Neuronal stem cell (in vitro differentiated cells): ENCODE data around the gene FAM234B.

Experiments used
- DNase-seq: peaks from one replicate; pipeline ENCODE4 v3.0.0-alpha.2; 2013; ENCODE audit warnings: low spot score
- H2AFZ ChIP-seq: one replicate; pipeline ENCODE4 v1.6.1; 2013; ENCODE audit warnings: mild to moderate bottlenecking, low read length, inconsistent platforms
- H2AK5ac ChIP-seq: 2 replicates; pipeline ENCODE4 v1.6.1; 2013; ENCODE audit warnings: low read depth, mild to moderate bottlenecking, inconsistent platforms, low read length, moderate library complexity, mixed read lengths
- H2BK120ac ChIP-seq: 2 replicates; pipeline ENCODE4 v1.6.1; 2013; ENCODE audit warnings: low read depth, mild to moderate bottlenecking, inconsistent platforms, low read length, moderate library complexity, mixed read lengths
- H2BK12ac ChIP-seq: one replicate; pipeline ENCODE4 v1.6.1; 2013; ENCODE audit warnings: low read length, inconsistent platforms
- H2BK15ac ChIP-seq: 2 replicates; pipeline ENCODE4 v1.6.1; 2013; ENCODE audit warnings: mild to moderate bottlenecking, low read length, inconsistent platforms, mixed read lengths
- H2BK5ac ChIP-seq: one replicate; pipeline ENCODE4 v1.6.1; 2013; ENCODE audit warnings: inconsistent platforms, mild to moderate bottlenecking, low read length, moderate library complexity
- H3K14ac ChIP-seq: one replicate; pipeline ENCODE4 v1.6.1; 2013; ENCODE audit warnings: low read length, inconsistent platforms
- H3K18ac ChIP-seq: 2 replicates; pipeline ENCODE4 v1.6.1; 2013; ENCODE audit warnings: low read length, inconsistent platforms
- H3K23ac ChIP-seq: 2 replicates; pipeline ENCODE4 v1.6.1; 2013; ENCODE audit warnings: low read depth, mild to moderate bottlenecking, mixed read lengths, low read length, inconsistent platforms; ENCODE audit not compliant: poor library complexity
- H3K27ac ChIP-seq: replicated peaks from 3 replicates; pipeline ENCODE4 v1.5.1; 2013; ENCODE audit warnings: low read length, inconsistent platforms
- H3K27me3 ChIP-seq, 3 experiments: 2 replicates each; pipeline ENCODE4 v1.6.1; 2013; ENCODE audit warnings: low read length in 3 of 3, mild to moderate bottlenecking in 2 of 3, inconsistent platforms in 1 of 3, low read depth in 1 of 3, mixed read lengths in 1 of 3, moderate library complexity in 1 of 3; ENCODE audit not compliant: control insufficient read depth in 3 of 3, insufficient read depth in 3 of 3
- H3K36me3 ChIP-seq, 2 donors: replicated peaks in 1 of 2; 2 replicates each; pipeline ENCODE4 v1.6.1; 2013; ENCODE audit warnings: low read length in 2 of 2; ENCODE audit not compliant: control insufficient read depth in 2 of 2, insufficient read depth in 2 of 2
- H3K4ac ChIP-seq: 2 replicates; pipeline ENCODE4 v1.6.1; 2013; ENCODE audit warnings: inconsistent platforms, mild to moderate bottlenecking, low read length, moderate library complexity
- H3K4me1 ChIP-seq, 2 donors: 1 replicate in 1 of 2; 2 replicates in 1 of 2; pipeline ENCODE4 v1.6.1; 2013; ENCODE audit warnings: low read length in 2 of 2, low read depth in 1 of 2; ENCODE audit not compliant: control insufficient read depth in 2 of 2, insufficient read depth in 1 of 2
- H3K4me2 ChIP-seq: one replicate; pipeline ENCODE4 v1.6.1; 2013; ENCODE audit warnings: mild to moderate bottlenecking, low read length, inconsistent platforms; ENCODE audit not compliant: insufficient read depth, poor library complexity, severe bottlenecking
- H3K4me3 ChIP-seq, 2 donors: 2 replicates each; pipeline ENCODE4 v1.5.1; 2013; ENCODE audit warnings: low read length in 2 of 2, mild to moderate bottlenecking in 2 of 2, inconsistent platforms in 1 of 2, moderate library complexity in 1 of 2
- H3K79me1 ChIP-seq: one replicate; pipeline ENCODE4 v1.6.1; 2013; ENCODE audit warnings: low read depth, mild to moderate bottlenecking, inconsistent platforms, low read length, moderate library complexity
- H3K9ac ChIP-seq: one replicate; pipeline ENCODE4 v1.6.1; 2013; ENCODE audit warnings: mild to moderate bottlenecking, low read depth, low read length, inconsistent platforms; ENCODE audit not compliant: poor library complexity
- H3K9me3 ChIP-seq, 2 donors: replicated peaks in 1 of 2; 2 replicates each; pipeline versions ENCODE3 to v1.6.1; 2013; ENCODE audit warnings: low read length in 2 of 2, mild to moderate bottlenecking in 2 of 2, inconsistent platforms in 1 of 2, low read depth in 1 of 2, mixed read lengths in 1 of 2, moderate library complexity in 1 of 2; ENCODE audit not compliant: control insufficient read depth in 2 of 2, insufficient read depth in 1 of 2
- H4K8ac ChIP-seq: one replicate; pipeline ENCODE4 v1.6.1; 2013; ENCODE audit warnings: low read depth, mild to moderate bottlenecking, inconsistent platforms, low read length, moderate library complexity
- H4K91ac ChIP-seq: one replicate; pipeline ENCODE4 v1.6.1; 2013; ENCODE audit warnings: low read length, low read depth, mild to moderate bottlenecking, inconsistent platforms; ENCODE audit not compliant: poor library complexity
- WGBS, 2 donors: extraction: QIAGEN DNeasy Blood & Tissue Kit; methylation state at CpG; one replicate each; pipeline ENCODE4 v1.1.7; 2013; ENCODE audit warnings: missing lambda C conversion rate in 2 of 2, mixed read lengths in 1 of 2; ENCODE audit not compliant: insufficient read length in 2 of 2, insufficient replicate concordance in 1 of 2; ENCODE audit errors: extremely low coverage in 2 of 2; 5-methylcytosine and 5-hydroxymethylcytosine counted together

Gene FAM234B

DNA sequence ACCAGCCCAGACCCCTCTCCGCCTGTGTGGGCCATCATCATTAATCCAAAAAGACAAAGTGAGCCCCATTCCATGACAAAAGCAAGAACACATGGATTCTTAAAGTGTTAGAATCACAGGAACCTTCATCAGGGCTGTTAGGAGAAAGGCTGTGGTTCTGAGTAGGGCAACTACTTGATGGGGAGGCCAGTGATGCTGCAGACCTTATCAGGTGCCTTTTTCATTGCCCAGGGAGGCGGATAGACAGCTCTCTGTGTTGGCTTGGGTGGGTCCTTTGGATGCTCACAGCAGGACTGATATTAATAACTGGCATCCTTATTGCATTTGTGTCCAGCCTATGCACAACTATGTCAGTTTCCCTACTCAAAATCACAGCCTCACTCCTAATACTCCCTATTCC lies 46.4 kb upstream of the FAM234B start:
- Histone ChIP-seq H4K91ac (no peak overlapping the region), H3K4me1 (peaks cover 2 to 4% of the 10 kb centered on the region in 2 donors), H3K4ac (no peak overlapping the region), H3K14ac (no peak overlapping the region), H2BK5ac (no peak overlapping the region), H3K79me1 (peaks cover 1% of the 10 kb centered on the region), H2BK15ac (no peak overlapping the region), H2BK120ac (no peak overlapping the region), H3K4me3 (no peak overlapping the region), H2BK12ac (no peak overlapping the region), H3K9me3 (no peaks in the 10 kb centered on the region), H3K4me2 (no peak overlapping the region), H3K18ac (no peak overlapping the region), H2AK5ac (no peak overlapping the region), H3K23ac (no peak overlapping the region), H2AFZ (no peak overlapping the region), H4K8ac (no peak overlapping the region), H3K9ac (no peak overlapping the region), H3K27me3 (peaks cover 0 to 5% (median 0%) of the 10 kb centered on the region in 3 experiments), H3K27ac (no peak overlapping the region), H3K36me3 (no peaks in the 10 kb centered on the region)
- no CpG with 5 or more reads among the region's 2 CpGs for WGBS, 2 donors
- no peak for DNase-seq

- Histone ChIP-seq H3K23ac (no peak overlapping the region), H4K8ac (no peak overlapping the region), H2AK5ac (no peak overlapping the region), H2BK120ac (no peak overlapping the region), H3K36me3 (no peaks in the 10 kb centered on the region), H2AFZ (no peak overlapping the region), H3K79me1 (peaks cover 1% of the 10 kb centered on the region), H3K9me3 (no peaks in the 10 kb centered on the region), H3K4me1 (peaks cover 2 to 4% of the 10 kb centered on the region in 2 donors), H3K4me3 (no peak overlapping the region), H2BK5ac (no peak overlapping the region), H3K18ac (no peak overlapping the region), H3K9ac (no peak overlapping the region), H2BK12ac (no peak overlapping the region), H2BK15ac (no peak overlapping the region), H3K4me2 (no peak overlapping the region), H3K27me3 (peaks cover 0 to 5% (median 0%) of the 10 kb centered on the region in 3 experiments), H3K27ac (no peak overlapping the region), H3K14ac (no peak overlapping the region), H3K4ac (no peak overlapping the region), H4K91ac (no peak overlapping the region)
- DNase-seq: no peak
- no CpG with 5 or more reads among the region's 4 CpGs for WGBS, 2 donors
Observed at GRCh38 chr12:12998248-12998647, 45.9 kb upstream of the FAM234B start.

DNA sequence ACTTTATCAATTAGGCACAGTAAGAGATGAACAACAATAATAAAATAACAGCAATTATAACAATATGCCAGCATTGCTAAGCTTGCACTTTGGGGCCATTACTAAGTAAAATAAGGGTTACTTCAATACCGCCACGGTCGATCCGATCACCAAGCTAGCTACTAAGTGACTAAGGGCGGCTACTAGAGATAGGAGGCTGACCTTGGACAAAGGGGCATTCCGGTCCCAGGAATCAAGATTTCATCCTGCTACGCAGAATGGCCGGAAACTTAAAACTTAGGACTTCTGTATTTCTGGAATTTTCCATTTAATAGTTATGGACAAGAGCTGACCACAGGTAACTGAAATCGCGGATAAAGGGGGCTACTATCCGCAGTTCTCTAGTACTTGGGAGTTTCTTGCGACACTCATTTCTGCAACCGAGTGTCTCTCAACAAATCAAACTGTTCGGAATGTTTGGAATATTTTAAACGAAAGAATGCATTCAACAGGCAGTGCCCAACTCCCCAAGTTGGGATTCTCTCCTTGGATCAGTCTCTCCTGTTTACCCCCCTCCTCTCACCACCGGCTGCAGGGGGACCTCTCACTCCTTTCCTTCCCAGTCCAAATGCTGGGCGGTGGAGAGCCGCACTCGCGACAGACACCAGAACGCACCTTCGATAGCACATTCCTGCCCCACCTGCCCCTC lies 44.8 kb upstream of the FAM234B start:
- Histone ChIP-seq H2BK15ac (peak overlapping the region; percentile 6), H2AFZ (peak overlapping the region; percentile 99), H3K18ac (peak overlapping the region; percentile 93), H2BK120ac (no peak overlapping the region), H2BK12ac (no peak overlapping the region), H3K36me3 (no peaks in the 10 kb centered on the region), H3K4me3 (peak overlapping the region; percentile 72 to 97), H3K23ac (no peak overlapping the region), H2AK5ac (no peak overlapping the region), H3K9me3 (no peaks in the 10 kb centered on the region), H3K27ac (no peak overlapping the region), H3K9ac (peak overlapping the region; percentile 100), H3K27me3 (peaks cover 0 to 5% (median 0%) of the 10 kb centered on the region in 3 experiments), H4K91ac (no peak overlapping the region), H3K4me2 (peak overlapping the region; percentile 77), H3K4ac (no peak overlapping the region), H4K8ac (no peak overlapping the region), H3K14ac (no peak overlapping the region), H3K4me1 (peaks cover 2 to 4% of the 10 kb centered on the region in 2 donors), H2BK5ac (no peak overlapping the region), H3K79me1 (peaks cover 1% of the 10 kb centered on the region)
- DNase-seq: no peak
- WGBS, 2 donors: no CpG with 5 or more reads among the region's 22 CpGs

DNA sequence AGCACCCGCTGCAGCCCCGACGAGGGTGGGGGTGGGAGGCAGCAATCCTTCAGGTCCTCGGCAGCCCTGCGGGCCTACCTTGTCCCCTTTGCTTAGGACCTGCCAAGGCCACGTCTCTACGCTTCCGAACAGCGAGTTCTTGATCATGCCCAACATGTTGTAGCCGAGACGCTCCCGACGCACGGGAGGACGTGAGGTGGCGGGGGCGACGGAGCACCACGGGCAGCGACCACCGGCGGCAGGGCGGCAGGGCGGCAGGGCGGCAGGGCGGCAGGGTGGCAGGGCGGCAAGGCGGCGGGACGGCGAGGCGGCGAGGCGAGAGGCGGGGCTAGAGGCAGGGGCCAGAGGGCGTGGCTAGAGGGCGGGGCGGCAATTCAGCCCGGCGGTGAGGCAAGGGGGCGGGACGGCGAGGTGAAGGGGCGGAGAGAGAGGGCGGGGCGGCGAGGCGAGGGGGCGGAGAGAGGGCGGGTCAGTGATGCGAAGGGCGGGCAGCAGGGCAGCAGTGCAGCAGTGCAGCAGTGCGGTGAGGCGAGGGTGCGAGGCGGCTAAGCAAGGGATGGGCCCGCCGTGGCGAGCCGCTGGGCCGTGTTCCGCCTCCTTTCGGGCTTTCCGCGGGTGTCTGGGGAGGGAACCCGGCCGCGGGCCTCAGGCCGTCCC lies 44.1 kb upstream of the FAM234B start, which contains the start of gene HEBP1:
Gene HEBP1 (minus strand): TSS at position 307 of the 657 bp plus-strand sequence. CDS start 151 bp downstream, at position 156.
- WGBS, 2 donors: no CpG with 5 or more reads among the region's 69 CpGs
- H3K9ac ChIP-seq: peak within 1 kb of the TSS; percentile 100
- H3K4me2 ChIP-seq: peak within 1 kb of the TSS; percentile 82
- no peak within 1 kb of the TSS for H2BK120ac ChIP-seq
- peak within 1 kb of the TSS; percentile 97 for H3K14ac ChIP-seq
- H4K91ac ChIP-seq: no peak within 1 kb of the TSS
- H2BK15ac ChIP-seq: peak within 1 kb of the TSS; percentile 59
- H2BK5ac ChIP-seq: no peak within 1 kb of the TSS
- no peaks in the 10 kb centered on the region for H3K9me3 ChIP-seq
- peak within 1 kb of the TSS; percentile 69 for H3K4ac ChIP-seq
- H3K27me3 ChIP-seq: peaks cover 0 to 5% (median 0%) of the 10 kb centered on the region in 3 experiments
- peak within 1 kb of the TSS; percentile 50 for H3K27ac ChIP-seq
- H2AFZ ChIP-seq: peak within 1 kb of the TSS; percentile 99
- H3K36me3 ChIP-seq: no peaks in the 10 kb centered on the region
- H3K79me1 ChIP-seq: peaks cover 1% of the 10 kb centered on the region
- no peak within 1 kb of the TSS for H2BK12ac ChIP-seq
- DNase-seq: peak; percentile 88
- H3K18ac ChIP-seq: peak within 1 kb of the TSS; percentile 93
- H3K4me1 ChIP-seq: peaks cover 2 to 4% of the 10 kb centered on the region in 2 donors
- peak within 1 kb of the TSS; percentile 93 for H3K23ac ChIP-seq
- peak within 1 kb of the TSS; percentile 64 for H2AK5ac ChIP-seq
- H3K4me3 ChIP-seq: peak within 1 kb of the TSS; percentile 72 to 97
- no peak within 1 kb of the TSS for H4K8ac ChIP-seq
